DMS79 (cell line): Measurements from ENCODE around the gene GPR107.

ENCODE experiments used
- DNase-seq: peaks from one replicate; lab custom pipeline; 2025; lab: John Stamatoyannopoulos, UW

The GPR107 gene

DNA sequence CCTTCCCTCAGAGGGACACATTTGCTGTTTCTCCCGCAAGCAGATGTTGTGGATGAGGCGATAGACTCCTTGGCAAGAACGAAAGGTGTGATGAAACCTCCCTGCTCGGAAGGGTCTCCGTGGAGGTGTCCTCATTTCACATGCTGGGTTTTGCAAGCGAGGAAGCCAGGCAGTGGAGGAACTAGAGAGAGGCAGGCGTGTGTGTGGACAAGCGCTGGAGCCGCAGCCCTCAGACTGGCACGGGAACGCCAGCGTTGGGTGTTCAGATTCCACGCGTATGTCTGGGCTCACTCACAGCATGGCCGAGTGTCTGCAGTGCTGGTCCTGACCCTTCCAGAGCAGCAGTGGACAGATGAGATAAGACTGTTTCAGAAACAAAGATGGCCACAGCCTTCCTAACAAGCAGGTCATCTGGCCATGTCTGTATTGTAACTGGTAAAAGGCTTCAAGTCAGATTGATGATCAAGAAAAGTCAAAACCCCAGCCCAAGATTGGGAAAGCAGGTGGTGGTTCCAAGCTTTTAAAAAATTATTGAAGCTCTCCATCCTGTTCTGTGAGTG, 83.5 kb downstream of the GPR107 start:
- DNase-seq: no peak

DNA sequence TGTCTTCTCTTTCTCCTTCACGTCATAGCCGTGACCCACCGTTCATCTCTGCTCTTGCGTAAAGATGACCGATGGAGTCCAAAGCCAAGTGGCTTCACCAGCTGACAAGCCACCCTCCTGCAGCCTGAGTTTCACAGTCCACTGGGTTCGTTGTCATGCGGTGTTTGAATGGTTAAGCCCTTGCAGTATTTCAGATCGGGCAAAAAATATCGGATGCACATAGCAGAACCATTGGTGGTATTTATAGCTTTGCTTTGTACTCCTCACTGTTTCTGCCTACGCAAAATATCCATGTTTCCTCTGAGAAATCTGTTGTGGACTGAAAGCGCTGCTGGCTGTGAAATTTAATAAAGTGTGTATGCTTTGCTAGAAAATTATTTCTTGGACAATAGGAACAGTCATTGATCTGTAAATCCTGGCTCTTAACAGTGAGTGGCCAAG, 84.0 kb downstream of the GPR107 start:
- DNase-seq: peak; percentile 18

DNA sequence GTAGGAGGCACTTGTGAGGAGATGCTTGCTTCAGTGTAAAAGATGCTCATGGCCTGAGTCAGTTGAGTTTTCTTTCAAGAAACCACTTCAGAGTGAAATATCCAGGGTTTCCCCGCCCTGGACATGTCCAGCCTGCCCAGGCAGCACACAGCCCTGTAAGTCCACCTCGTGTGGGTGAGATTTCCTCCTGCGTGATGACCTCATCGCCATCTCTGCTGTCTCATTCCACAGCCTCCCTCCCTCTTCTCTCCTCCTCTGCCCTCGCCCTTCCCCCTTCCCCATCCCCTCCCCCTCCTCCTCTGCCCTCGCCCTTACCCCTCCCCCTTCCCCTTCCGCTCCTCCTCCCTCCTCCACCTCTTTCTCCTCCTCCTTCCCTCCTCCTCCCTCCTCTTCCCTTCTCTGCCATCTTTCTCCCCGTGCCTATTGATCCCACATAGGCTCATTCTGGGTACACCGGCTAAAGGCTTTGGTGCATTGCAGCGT, 84.5 kb downstream of the GPR107 start:
- DNase-seq: no peak

DNA sequence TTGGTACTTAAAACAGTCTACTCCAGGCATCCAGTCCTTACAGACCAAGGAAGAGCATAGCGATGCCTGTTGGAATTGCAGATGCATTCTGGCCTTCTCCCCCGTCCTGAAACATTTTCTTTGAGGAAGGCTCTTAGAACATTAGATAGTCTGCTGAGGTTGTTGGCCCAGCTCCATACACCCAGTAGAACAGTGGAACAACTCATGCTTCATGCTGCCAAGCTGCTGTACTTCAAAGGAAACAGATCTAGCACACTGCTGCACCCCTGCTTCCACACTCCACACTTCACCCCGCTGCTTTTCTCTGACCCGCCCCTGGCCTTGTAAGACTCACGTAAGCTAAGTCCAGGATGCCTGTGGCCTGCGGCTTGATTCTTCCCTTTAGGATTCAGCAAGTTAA, 85.1 kb downstream of the GPR107 start:
- DNase-seq: peak; percentile 71

DNA sequence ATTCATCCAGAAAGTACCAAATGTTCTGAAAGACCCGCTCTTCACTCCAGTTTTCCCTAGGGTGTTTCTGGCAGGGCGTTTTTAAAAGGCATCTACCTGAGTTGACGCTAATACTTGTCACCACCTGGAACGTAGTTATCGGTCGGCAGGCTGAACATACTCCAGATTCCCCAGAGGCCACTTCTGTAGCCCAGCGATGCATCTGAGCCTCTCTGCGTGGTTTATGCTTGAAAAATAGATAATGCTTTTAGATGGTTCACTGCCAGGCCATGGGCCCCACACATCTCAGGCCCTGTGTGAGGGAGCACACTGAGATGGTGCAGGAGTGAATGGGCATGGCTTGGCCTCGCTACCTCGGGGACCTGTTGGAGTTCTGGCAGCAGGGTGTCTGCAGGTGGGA, 85.5 kb downstream of the GPR107 start:
- peak; percentile 70 for DNase-seq

DNA sequence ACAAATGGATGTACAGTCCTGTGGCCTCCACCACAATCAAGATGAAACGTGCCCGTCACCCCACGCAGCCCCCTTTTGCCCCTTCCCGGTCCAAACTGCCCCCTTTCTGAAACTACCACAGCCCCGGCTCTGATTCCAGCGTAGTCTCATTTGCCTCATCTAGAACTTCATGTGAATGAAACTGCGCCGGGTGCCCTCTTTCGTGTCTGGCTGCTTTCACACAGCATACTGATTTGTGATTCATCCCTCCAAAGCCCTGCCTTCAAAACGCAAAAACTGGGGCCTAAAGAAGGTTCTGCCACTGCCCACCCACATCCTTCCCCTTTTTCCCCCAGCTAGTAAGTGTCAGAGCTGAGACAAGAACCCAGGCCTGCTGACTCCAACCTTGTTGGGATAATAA, 87.0 kb downstream of the GPR107 start:
- DNase-seq: no peak

DNA sequence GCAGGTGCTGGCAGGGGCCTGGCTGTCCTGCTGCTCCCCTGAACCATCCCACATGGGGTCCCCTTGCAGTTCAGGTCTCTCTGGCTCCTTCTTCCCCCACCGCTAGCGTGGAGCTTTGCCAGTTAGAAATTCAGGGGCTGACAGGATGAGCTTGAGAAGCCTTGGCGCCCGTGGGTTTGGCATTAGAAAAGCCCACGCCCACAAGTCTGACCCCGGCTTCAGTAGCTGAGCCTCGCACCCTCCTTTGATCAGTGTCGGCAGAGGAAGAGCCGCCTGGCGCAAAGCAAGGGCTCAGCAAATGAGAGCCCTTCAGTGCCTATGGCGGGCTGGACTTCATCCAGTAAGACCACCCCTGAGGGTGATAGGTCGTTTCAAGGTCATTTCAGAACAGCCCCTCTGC, 88.3 kb downstream of the GPR107 start:
- DNase-seq: no peak

DNA sequence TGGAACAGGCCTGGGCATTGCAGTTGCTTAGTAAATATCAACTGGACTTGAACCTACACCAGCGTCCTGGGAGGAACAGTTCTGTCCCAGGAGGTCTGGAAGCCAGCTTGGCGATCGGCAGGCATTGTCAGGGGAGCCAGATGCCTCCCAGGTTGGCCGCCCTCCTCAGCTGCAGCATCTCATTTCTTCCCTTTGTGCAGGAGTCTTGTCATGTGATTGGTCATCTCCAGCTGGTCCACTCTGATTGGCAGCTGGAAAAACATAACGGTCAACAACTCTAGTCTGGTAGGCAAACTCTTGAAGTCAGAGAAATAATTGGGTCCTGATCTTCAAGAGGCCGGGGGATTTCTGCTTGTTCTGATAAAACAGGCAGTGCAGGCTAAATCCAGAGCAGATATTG, 88.9 kb downstream of the GPR107 start:
- no peak for DNase-seq

DNA sequence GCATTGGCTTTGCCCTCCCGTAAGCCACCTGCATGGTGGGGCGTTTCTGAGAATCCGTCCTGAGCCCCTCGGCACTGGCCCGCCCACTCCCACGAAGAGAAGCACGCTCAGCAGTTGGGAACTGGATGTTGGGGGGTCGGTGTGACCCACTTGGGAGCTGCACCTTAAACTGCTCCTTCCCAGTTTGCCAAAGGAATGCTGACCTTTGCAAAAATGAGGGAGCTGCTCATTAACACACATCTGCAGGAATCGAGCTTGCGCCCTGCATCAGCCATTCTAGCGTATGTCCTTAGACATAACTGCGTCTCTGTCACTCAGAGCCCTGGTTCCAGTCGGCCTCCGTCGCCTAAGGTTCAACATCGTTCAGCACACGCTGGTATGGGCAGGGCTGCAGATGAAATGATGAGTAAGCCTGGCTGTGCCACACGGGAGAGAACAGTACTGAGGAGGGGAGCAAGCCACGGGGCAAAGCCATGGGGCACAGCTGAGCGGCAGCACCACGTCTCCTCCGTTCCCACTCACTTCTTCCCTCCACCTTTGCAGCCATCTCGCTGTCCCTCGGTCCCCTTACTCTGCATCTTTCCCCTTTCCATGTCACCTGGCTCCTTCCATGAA, 89.7 kb downstream of the GPR107 start:
- DNase-seq: no peak

DNA sequence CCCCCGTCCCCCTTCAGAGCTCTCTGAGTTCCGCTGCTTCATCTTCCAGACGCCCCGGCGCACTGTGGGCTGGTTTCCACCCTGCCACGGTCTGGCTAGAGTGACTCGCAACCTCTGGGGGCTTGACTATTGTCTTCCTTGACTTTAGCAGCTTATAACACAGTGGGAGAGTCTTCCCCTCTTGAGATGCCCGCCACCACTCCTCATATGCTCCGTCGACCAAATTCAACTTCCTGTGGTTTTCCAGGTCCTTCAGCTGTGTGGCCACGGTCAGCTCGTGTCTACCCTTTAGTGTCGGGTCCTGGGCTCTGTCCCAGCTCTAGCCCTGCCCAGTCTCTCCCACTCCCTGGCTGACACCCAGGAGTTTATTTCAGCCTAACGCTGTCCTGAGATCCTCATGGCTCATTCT, 90.3 kb downstream of the GPR107 start:
- DNase-seq: peak; percentile 24

DNA sequence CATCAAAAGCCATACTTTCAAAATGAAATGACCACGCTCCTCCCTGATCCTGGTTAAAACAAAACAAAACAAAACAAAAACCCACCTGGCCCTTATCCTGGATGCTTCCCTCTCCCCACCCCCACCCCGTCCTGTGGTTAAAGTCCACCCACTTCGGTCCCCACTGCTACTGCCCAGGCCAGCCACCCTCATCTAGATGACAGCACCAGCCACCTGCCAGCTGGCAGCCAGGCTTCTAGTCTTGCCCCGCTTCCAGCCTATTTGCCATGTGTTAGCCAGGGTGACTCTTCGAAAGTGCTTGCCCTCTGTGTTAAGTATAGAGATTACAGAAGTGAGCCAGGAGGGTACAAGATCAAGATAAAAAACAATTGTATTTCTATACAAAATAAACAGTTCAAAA, 91.0 kb downstream of the GPR107 start:
- DNase-seq: no peak

DNA sequence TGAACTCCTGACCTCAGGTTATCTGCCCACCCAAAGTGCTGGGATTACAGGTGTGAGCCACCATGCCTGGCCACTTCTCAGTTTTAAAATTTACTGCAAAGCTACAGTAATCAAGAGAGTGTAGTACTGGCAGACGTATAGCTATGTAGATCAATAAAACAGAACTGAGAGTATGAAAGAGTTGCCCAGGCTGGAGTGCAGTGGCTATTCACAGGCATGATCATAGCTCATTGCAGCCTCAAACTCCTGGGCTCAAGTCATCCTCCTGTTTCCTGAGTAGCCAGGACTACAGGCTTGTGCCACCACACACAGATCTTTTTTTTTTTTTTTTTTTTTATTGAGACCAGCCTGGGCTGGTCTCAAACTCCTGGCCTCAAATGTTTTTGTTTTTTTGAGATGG, 92.0 kb downstream of the GPR107 start:
- DNase-seq: no peak

DNA sequence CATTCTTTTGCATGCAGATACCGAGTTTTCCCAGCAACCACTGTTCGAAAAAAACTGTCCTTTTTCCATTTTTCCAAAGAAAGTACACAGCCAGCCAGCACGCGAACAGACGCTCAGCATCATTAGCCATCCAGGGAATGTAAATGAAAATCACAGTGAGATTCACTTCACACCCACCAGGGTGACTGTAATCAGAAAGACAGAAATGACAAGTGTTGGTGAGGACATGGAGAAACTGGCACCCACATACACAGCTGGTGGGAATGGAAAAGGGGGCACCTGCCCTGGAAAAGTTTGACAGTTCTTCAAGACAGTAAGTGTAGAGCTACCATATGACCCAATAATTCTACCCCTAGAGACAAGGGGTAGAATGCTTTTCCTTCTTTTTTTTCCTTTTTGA, 93.5 kb downstream of the GPR107 start:
- DNase-seq: no peak

DNA sequence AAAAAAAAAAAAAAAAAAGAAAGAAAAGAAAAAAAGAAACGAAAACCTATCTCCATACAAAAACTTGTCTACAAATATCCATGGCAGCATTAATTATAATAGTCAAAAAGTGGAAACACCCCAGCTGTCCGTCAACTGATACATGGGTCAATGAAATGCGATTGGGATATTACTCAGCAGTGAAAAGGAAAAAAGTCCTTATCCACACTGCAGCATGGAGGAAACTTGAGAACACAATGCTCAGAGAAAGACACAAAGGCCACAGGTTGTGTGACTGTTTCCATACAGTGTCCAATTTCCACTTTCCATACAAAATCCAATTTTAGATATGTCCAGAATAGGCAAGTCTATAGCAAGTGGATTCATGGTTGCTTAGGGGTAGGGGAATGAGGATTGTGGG, 94.2 kb downstream of the GPR107 start:
- DNase-seq: no peak

DNA sequence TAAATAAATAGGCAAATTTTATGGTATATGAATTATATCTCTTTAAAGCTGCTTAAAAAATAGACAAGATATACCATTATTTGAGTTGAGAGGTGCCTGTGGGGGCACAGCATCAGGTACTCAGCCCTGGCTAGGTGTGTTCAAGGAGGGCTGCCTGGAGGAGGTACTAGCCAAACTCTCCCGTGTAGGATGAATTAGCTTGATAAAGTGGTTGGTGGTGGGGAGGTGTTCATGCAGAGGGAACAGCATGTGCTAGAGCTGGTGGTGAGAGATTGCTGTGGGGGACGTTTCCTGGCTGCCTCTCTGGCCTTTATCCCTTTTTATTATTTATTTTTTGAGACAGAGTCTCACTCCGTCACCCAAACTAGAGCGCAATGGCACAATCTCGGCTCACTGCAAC, 95.3 kb downstream of the GPR107 start:
- no peak for DNase-seq

DNA sequence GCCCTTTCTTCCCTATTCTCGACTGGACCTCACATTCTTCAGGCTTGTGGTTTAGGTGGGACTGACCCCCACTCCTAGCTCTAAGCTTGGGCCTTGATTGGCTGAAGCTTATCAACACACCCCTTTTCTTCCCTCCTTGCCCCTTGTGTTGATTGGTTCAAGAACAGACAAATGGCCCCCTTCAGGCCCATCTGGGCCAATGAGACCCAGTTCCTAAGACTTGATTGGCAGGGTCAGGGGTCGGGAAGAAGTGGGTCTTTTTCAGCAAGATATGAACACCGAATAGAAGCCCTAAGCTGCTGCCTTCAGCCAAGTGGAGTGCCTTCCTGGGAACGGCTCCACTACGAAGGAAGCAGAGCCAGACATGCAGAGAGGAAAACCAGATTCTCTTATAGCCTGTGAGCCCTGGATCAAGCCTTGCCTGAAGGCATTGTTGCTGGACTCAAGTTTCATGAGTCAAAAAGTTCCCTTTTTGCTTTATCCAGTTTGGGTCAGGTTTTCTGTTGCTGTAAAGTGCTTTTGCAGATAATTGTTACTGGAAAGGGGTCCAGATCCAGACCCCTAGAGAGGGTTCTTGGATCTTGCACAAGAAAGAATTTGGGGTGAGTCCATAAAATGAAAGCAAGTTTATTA, 96.1 kb downstream of the GPR107 start:
- no peak for DNase-seq

DNA sequence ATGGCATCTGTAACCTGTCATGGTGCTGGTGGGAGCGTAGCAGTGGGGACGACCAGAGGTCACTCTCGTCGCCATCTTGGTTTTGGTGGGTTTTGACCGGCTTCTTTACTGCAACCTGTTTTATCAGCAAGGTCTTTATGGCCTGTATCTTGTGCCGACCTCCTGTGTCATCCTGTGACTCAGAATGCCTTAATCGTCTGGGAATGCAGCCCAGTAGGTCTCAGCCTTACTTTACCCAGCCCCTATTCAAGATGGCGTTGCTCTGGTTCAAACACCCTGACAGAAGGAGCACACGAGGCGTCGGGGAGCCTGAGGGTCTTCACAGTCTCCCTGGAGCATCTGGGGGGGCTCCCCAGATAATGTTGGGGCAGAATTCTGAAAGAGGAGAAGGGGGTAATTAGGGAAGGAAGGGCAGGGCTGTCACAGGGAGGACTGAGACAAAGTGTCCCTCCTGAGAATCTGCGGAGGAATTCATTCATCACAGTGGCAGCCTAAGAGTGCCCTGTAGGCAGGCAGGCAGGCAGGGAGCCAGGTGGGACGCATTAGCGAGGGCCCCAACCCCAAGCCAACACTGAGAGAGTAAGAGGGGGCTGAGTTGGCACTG, 97.2 kb downstream of the GPR107 start:
- no peak for DNase-seq

DNA sequence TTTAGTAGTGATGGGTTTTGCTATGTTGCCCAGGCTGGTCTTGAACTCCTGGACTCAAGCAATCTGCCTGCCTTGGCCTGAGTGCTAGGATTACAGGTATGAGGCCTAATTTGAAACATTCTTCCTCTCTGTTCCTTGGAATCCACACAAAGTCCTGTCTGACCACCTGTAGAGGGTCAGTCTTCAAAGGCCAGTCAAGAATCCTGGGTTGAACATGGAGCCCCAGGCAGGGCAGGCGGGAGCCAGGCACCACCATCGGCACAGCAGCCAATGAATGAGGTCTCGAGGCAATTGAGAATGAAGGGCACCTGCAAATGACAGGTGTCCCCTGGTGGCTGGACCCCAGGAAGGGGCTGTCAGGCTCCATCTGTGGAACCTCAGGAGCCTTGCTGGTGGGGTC, 101.1 kb downstream of the GPR107 start:
- DNase-seq: no peak

DNA sequence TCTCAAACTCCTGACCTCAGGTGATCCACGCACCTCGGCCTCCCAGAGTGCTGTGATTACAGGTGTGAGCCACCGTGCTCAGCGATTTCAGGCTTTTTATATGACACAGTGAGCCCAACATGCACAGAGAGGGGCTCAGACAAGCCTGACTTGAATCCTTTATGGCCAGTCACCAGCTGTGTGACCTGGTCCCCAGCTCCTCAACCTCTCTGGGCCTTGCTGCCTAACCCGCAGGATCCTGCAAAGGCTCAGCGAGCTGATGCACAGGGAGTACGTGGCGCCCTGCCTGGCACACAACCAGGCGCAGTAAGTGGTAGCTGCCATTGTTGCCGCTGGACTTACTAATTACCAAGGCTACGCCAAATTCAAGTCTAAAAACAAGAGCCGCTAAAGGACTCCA, 101.9 kb downstream of the GPR107 start:
- no peak for DNase-seq

DNA sequence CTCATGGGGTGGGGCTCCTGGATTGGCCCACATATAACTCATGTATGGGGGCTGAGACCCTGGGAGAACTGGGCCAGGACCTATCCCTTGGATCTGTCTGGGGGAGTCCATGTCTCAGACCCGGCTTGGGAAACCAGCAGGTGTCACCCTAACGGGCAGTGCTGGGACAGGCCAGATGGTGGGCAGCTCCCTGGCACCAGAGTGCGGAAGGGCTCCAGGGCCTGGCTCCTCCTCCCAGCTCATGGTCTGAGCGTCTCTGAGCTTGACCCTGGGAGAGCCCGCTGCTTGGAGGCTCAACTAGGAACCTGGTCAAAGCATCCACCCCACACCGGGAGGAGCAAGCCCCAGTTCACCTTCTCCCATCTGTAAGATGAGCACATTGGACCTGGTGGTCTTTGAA, 103.0 kb downstream of the GPR107 start:
- DNase-seq: no peak

DNA sequence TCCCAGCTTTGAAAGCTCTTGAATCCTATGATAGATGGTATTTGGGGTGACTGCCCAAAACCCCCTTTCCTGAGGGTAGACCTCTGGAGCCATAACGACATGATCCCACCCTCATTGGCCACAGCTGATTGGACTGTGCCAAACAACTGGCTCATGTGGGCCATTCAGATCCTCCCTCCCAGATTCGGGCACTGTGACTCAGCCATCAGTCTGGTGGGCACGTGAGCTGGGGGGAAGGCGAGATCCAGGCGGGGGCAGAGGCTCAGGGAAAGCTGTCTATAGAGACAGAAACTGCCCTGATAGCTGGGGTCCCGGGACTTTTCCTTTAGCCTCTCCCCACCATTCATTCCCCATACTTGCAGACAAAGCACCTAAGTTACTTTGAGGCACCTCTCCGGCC, 103.4 kb downstream of the GPR107 start:
- no peak for DNase-seq

DNA sequence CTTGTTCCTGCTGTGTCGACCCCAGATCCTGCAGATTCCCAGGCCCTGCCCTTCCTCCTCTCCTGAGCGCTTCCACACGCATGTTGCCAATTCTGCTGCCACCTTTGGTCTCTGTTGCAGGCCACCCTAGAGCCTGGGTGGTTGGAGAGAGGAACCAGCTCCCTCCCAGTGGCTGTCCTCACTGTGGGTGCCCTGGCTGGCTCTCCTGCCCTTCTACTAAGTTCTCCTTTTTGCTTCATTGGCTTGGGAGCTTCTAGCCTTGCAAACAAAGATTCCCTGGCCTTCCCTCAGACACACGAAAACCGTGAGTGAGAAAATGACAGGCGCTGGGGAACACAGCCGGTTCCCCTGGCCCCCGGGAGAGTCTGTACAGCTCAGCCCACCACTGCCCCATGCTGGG, 104.3 kb downstream of the GPR107 start:
- no peak for DNase-seq

DNA sequence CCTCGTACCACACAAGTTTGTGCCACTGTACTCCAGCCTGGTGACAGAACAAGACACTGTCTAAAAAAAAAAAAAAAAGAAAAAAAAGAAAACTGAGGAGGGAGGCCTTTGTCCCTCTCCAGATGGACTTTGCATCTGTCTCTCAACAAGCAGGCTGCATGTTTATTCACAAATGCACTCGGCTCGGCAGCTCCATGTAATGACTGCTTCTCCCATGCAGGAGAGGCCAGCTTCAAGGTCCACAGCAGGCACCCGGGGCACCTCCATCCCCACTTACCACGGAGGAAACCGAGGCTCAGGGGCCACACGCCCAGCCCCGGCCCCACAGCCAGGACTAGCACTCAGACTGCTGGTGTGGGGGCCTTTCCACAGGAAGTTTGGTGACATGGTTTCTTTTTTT, 105.4 kb downstream of the GPR107 start:
- no peak for DNase-seq
